SU-DHL-6 (cell line): Measurements from ENCODE around the gene KCNJ12.

Experiments used
- CTCF ChIP-seq: fragments of 200-600 bp; sonication (generic); IDR thresholded peaks from one replicate; pipeline ENCODE4 v1.5.1; 2017; ENCODE audit warnings: antibody characterized with exemption, mild to moderate bottlenecking, low read length, moderate library complexity; ENCODE audit not compliant: insufficient read depth, poor library complexity, severe bottlenecking
- EZH2phosphoT487 ChIP-seq: fragments of 200-600 bp; sonication (generic), shearing (Covaris generic); conservative IDR thresholded peaks from 2 replicates; pipeline ENCODE4 v1.6.1; 2018; ENCODE audit warnings: mild to moderate bottlenecking, antibody characterized with exemption, low read length, moderate library complexity, mixed read lengths

- TF ChIP-seq CTCF: no peak
- TF ChIP-seq EZH2phosphoT487: no peak
Measured at GRCh38 chr17:21467196-21467595, 91.0 kb downstream of the KCNJ12 start.
